Activated CD4-positive, alpha-beta T cell treated with anti-CD3 and anti-CD28 coated beads, Interleukin-2, amount 10 ng/mL, durations not matched to agents 7 days and 5 days (primary cell): ENCODE measurements around the gene LRRC8B. TPM values are rescaled to one million over a fixed set of nuclear protein-coding genes. Genes with fewer than 3 reads are reported as not detected.
"Not testable (repeated sequence)": the region's sequence is repeated elsewhere in the genome, so short reads cannot be mapped to it uniquely, and the experiment has no call there.

Experiments
- CTCF ChIA-PET: fragments of 350-600 bp; sonication (Branson Sonifier 250); formaldehyde crosslinking; loops from one replicate; lab custom pipeline; 2021; ENCODE audit warnings: antibody characterized with exemption; lab: Charles Lee
- POLR2A ChIA-PET: fragments of 350-600 bp; sonication (Branson Sonifier 250); formaldehyde crosslinking; loops from one replicate; lab custom pipeline; 2021; ENCODE audit warnings: antibody characterized with exemption; lab: Charles Lee
- DNase-seq: peaks from one replicate; pipeline ENCODE4 v3.0.0-alpha.2; 2020
- H3K27ac Mint-ChIP-seq: one replicate; pipeline ENCODE4 v1.8.0; 2021; ENCODE audit warnings: mild to moderate bottlenecking, moderate library complexity, mixed read lengths
- H3K27me3 Mint-ChIP-seq: one replicate; pipeline ENCODE4 v1.8.0; 2021; ENCODE audit warnings: mixed read lengths
- H3K36me3 Mint-ChIP-seq: one replicate; pipeline ENCODE4 v1.8.0; 2021; ENCODE audit warnings: low read depth, mixed read lengths
- H3K4me1 Mint-ChIP-seq: one replicate; pipeline ENCODE4 v1.8.0; 2021; ENCODE audit warnings: mixed read lengths
- H3K4me3 Mint-ChIP-seq: one replicate; pipeline ENCODE4 v1.8.0; 2021; ENCODE audit warnings: mild to moderate bottlenecking, moderate library complexity, mixed read lengths
- H3K9me3 Mint-ChIP-seq: one replicate; pipeline ENCODE4 v1.8.0; 2021; ENCODE audit warnings: mixed read lengths
- total RNA-seq, 2 experiments: library from RNA; stranded (reverse); gene quantifications; one replicate each; pipeline ENCODE4 v1.2.3, GENCODE V29; 2021

The LRRC8B gene
- total RNA-seq, 2 experiments from 2014 or later = 21.2 to 22.1 TPM

- Mint-ChIP-seq H3K4me3 (no peak overlapping the region), H3K27me3 (no peaks in the 10 kb centered on the region), H3K9me3 (no peaks in the 10 kb centered on the region), H3K4me1 (peaks cover 18% of the 10 kb centered on the region), H3K36me3 (peaks cover 60% of the 10 kb centered on the region), H3K27ac (no peak overlapping the region)
- ChIA-PET CTCF (interaction anchor here (0.9 to 1.4 kb wide), 6 partner anchors 8 to 38 kb away, joined by 3 to 5 read pairs (median 4); no protein-coding TSS in a partner anchor), POLR2A (no interaction called here)
- DNase-seq = no peak
These were observed 54.5 kb downstream of the LRRC8B start for GRCh38 chr1:89578946-89579684.

DNA sequence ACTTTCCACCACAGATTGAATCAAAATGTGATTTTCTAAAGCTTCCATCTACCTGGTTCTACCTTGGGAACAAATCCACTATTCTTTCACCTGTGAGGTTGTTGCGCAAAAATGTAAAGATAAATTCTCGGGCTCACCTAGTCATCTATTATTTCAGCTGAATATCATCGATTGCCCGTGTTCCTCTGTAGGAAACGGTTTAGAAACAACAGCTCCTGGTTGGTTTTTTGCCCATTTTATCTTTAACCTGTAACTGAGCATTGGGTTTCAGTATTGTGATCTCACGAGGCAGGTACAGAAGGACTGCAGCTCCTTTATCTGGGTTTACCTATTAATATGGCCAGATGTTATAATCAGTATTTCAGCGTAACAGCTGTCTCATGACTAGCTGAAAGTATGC is 55.4 kb downstream of the LRRC8B start:
- Mint-ChIP-seq H3K27me3 (no peaks in the 10 kb centered on the region), H3K27ac (peak overlapping the region; percentile 11)

GRCh38 chr1:89581859-89582258 is 57.2 kb downstream of the LRRC8B start:
- peaks cover 68% of the 10 kb centered on the region for H3K36me3 Mint-ChIP-seq
- no peak overlapping the region for H3K4me3 Mint-ChIP-seq
- H3K9me3 Mint-ChIP-seq = no peaks in the 10 kb centered on the region
- H3K4me1 Mint-ChIP-seq = peaks cover 27% of the 10 kb centered on the region
- ChIA-PET POLR2A (interaction anchor here (0.7 to 0.9 kb wide), 3 partner anchors 54 to 295 kb away, joined by 3 to 4 read pairs (median 4); no protein-coding TSS in a partner anchor), CTCF (interaction anchor here (0.6 to 2.3 kb wide), 6 partner anchors 24 to 181 kb away, joined by 3 to 8 read pairs (median 3); no protein-coding TSS in a partner anchor)
- H3K27ac Mint-ChIP-seq = no peak overlapping the region
- DNase-seq = no peak
- H3K27me3 Mint-ChIP-seq = no peaks in the 10 kb centered on the region

More for the DNA sequence above, 55.4 kb downstream of the LRRC8B start:
- no peaks in the 10 kb centered on the region for H3K9me3 Mint-ChIP-seq
- peaks cover 61% of the 10 kb centered on the region for H3K36me3 Mint-ChIP-seq
- peaks cover 24% of the 10 kb centered on the region for H3K4me1 Mint-ChIP-seq
- POLR2A ChIA-PET = no interaction called here
- no peak overlapping the region for H3K4me3 Mint-ChIP-seq
- CTCF ChIA-PET = interaction anchor here (0.8 to 1.6 kb wide), 6 partner anchors 13 to 596 kb away, joined by 3 to 5 read pairs (median 4); no protein-coding TSS in a partner anchor
- no peak for DNase-seq

DNA sequence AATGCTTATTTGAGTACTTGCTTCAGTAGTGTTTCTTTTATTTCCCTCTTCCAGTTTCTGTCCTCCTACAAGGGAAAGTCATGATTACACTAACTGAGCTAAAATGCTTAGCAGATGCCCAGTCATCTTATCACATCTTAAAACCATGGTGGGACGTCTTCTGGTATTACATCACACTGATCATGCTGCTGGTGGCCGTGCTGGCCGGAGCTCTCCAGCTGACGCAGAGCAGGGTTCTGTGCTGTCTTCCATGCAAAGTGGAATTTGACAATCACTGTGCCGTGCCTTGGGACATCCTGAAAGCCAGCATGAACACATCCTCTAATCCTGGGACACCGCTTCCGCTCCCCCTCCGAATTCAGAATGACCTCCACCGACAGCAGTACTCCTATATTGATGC is 57.9 kb downstream of the LRRC8B start:
- H3K36me3 Mint-ChIP-seq = peaks cover 74% of the 10 kb centered on the region
- no peak overlapping the region for H3K4me3 Mint-ChIP-seq
- DNase-seq = no peak
- ChIA-PET POLR2A (no interaction called here), CTCF (interaction anchor here (1.3 to 2.3 kb wide), 3 partner anchors 23 to 54 kb away, joined by 3 to 8 read pairs (median 3); no protein-coding TSS in a partner anchor)
- H3K9me3 Mint-ChIP-seq = no peaks in the 10 kb centered on the region
- H3K4me1 Mint-ChIP-seq = peaks cover 30% of the 10 kb centered on the region
- no peak overlapping the region for H3K27ac Mint-ChIP-seq
- H3K27me3 Mint-ChIP-seq = no peaks in the 10 kb centered on the region

- CTCF ChIA-PET = interaction anchor here (1.0 to 1.8 kb wide), 4 partner anchors 10 to 20 kb away, joined by 3 read pairs; no protein-coding TSS in a partner anchor
- POLR2A ChIA-PET = no interaction called here
These were observed 59.6 kb downstream of the LRRC8B start for GRCh38 chr1:89584211-89584610.

GRCh38 chr1:89584781-89585180 is 60.2 kb downstream of the LRRC8B start:
- H3K27me3 Mint-ChIP-seq = no peaks in the 10 kb centered on the region
- ChIA-PET CTCF (interaction anchor here (0.9 to 2.1 kb wide), 5 partner anchors 13 to 21 kb away, joined by 3 to 8 read pairs (median 3); no protein-coding TSS in a partner anchor), POLR2A (no interaction called here)
- peaks cover 85% of the 10 kb centered on the region for H3K36me3 Mint-ChIP-seq
- no peak overlapping the region for H3K4me3 Mint-ChIP-seq
- H3K9me3 Mint-ChIP-seq = no peaks in the 10 kb centered on the region
- DNase-seq = no peak
- H3K4me1 Mint-ChIP-seq = peaks cover 49% of the 10 kb centered on the region
- H3K27ac Mint-ChIP-seq = no peak overlapping the region

More at GRCh38 chr1:89584211-89584610, 59.6 kb downstream of the LRRC8B start:
- Mint-ChIP-seq H3K27ac (no peak overlapping the region), H3K36me3 (peaks cover 85% of the 10 kb centered on the region), H3K27me3 (no peaks in the 10 kb centered on the region), H3K9me3 (no peaks in the 10 kb centered on the region), H3K4me1 (peaks cover 44% of the 10 kb centered on the region), H3K4me3 (no peak overlapping the region)
- no peak for DNase-seq

DNA sequence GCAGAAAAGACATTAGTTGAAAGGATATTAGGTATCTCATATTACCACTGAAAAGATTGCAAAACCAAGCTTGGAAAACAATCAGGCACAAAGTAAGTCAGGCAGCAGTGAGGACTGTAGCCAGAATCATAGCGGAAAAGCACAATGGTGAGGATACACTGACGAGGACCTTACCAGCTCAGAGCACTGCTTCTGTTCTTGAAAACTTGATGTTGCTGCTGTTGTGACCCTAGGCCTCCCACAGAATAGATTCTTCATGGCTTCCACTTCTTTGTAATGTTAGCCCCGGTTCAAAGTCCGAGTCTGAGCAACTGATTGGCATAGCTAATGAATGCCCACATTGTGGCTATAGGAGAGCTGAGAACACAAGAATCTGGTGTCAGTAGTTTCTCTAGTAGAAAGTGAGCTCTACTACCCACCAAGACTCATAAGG is 63.1 kb downstream of the LRRC8B start:
- Mint-ChIP-seq H3K27ac (no peak overlapping the region), H3K36me3 (peaks cover 76% of the 10 kb centered on the region), H3K4me3 (no peak overlapping the region), H3K27me3 (no peaks in the 10 kb centered on the region), H3K9me3 (no peaks in the 10 kb centered on the region), H3K4me1 (peaks cover 55% of the 10 kb centered on the region)
- CTCF ChIA-PET = interaction anchor here (0.6 to 1.6 kb wide), 5 partner anchors 9 to 390 kb away, joined by 3 to 6 read pairs (median 3); no protein-coding TSS in a partner anchor
- no peak for DNase-seq
- POLR2A ChIA-PET = no interaction called here

- Mint-ChIP-seq H3K4me1 (peaks cover 62% of the 10 kb centered on the region), H3K36me3 (peaks cover 76% of the 10 kb centered on the region), H3K27me3 (no peaks in the 10 kb centered on the region), H3K9me3 (no peaks in the 10 kb centered on the region), H3K27ac (no peak overlapping the region), H3K4me3 (no peak overlapping the region)
- POLR2A ChIA-PET = no interaction called here
- CTCF ChIA-PET = interaction anchor here (1.0 to 1.6 kb wide), 3 partner anchors 9 to 37 kb away, joined by 3 read pairs; no protein-coding TSS in a partner anchor
- DNase-seq = no peak
These were observed 63.9 kb downstream of the LRRC8B start for GRCh38 chr1:89588480-89588879.

GRCh38 chr1:89589515-89589914 is 64.9 kb downstream of the LRRC8B start:
- POLR2A ChIA-PET = no interaction called here
- Mint-ChIP-seq H3K36me3 (peaks cover 70% of the 10 kb centered on the region), H3K27ac (no peak overlapping the region), H3K9me3 (no peaks in the 10 kb centered on the region), H3K4me3 (no peak overlapping the region), H3K27me3 (no peaks in the 10 kb centered on the region), H3K4me1 (peaks cover 66% of the 10 kb centered on the region)
- CTCF ChIA-PET = interaction anchor here (0.6 to 0.9 kb wide), 3 partner anchors 13 to 115 kb away, joined by 3 to 5 read pairs (median 3); no protein-coding TSS in a partner anchor
- DNase-seq = no peak

DNA sequence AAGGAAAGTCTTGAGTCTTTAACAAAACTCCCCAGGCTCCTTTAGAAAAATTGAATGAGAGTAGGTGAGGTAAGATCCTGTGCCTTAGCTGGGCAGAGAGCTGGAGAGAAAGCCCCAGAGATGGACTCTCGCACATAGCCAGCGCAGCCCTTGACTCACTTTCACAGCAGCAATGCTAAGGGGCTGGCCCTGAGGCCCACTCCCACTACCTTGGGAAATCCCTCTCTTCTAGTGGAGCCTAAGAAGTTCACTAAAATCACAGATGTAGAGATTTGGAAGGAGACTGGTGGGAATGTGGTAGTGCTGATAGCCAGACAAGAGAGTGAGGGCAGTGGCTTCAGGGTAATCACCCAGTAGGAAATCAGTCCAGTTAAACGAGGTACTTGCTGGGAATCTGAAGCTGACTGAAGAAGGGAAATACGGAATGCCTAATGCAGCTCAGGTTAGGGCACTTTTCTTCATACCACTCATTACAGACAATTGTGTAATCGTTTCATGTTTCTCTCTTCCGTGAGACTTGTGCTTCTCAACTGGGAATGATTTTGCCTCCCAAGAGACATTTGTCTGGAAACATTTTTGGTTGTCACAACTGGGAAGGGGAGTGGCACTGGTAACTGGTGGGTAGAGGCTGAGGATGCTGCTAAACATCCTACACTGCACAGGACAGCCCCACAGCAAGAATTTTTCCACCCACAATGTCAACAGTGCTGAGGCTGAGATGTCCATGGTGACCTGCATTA is 65.9 kb downstream of the LRRC8B start:
- Mint-ChIP-seq H3K27ac (no peak overlapping the region), H3K4me3 (no peak overlapping the region), H3K36me3 (peaks cover 63% of the 10 kb centered on the region), H3K9me3 (no peaks in the 10 kb centered on the region), H3K27me3 (no peaks in the 10 kb centered on the region), H3K4me1 (peaks cover 70% of the 10 kb centered on the region)
- CTCF ChIA-PET = interaction anchor here (1.2 kb wide), 1 partner anchor 13 kb away, joined by 3 read pairs; no protein-coding TSS in a partner anchor
- POLR2A ChIA-PET = no interaction called here
- no peak for DNase-seq

DNA sequence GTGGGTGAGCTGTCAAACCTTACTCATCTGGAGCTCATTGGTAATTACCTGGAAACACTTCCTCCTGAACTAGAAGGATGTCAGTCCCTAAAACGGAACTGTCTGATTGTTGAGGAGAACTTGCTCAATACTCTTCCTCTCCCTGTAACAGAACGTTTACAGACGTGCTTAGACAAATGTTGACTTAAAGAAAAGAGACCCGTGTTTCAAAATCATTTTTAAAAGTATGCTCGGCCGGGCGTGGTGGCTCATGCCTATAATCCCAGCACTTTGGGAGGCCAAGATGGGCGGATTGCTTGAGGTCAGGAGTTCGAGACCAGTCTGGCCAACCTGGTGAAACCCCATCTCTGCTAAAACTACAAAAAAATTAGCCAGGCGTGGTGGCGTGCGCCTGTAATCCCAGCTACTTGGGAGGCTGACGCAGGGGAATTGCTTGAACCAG is 68.3 kb downstream of the LRRC8B start:
- H3K36me3 Mint-ChIP-seq = peaks cover 48% of the 10 kb centered on the region
- H3K4me1 Mint-ChIP-seq = peaks cover 80% of the 10 kb centered on the region
- CTCF ChIA-PET = interaction anchor here (0.6 to 3.0 kb wide), 2 partner anchors 11 to 371 kb away, joined by 4 to 6 read pairs; no protein-coding TSS in a partner anchor
- H3K27me3 Mint-ChIP-seq, H3K27ac Mint-ChIP-seq, DNase-seq, H3K4me3 Mint-ChIP-seq, POLR2A ChIA-PET, H3K9me3 Mint-ChIP-seq: not testable (repeated sequence)

GRCh38 chr1:89594096-89594740 is 69.6 kb downstream of the LRRC8B start:
- H3K27ac Mint-ChIP-seq = no peak overlapping the region
- CTCF ChIA-PET = interaction anchor here (1.3 to 3.0 kb wide), 2 partner anchors 9 to 11 kb away, joined by 4 to 6 read pairs; no protein-coding TSS in a partner anchor

More at GRCh38 chr1:89594096-89594740, 69.6 kb downstream of the LRRC8B start:
- no peaks in the 10 kb centered on the region for H3K27me3 Mint-ChIP-seq
- peaks cover 43% of the 10 kb centered on the region for H3K36me3 Mint-ChIP-seq
- H3K9me3 Mint-ChIP-seq = no peaks in the 10 kb centered on the region
- DNase-seq = no peak
- POLR2A ChIA-PET = no interaction called here
- H3K4me1 Mint-ChIP-seq = peaks cover 82% of the 10 kb centered on the region
- no peak overlapping the region for H3K4me3 Mint-ChIP-seq
